Smooth muscle cell (in vitro differentiated cells): Measurements from ENCODE around the gene MCL1. TPM values are rescaled to one million over a fixed set of nuclear protein-coding genes. Genes with fewer than 3 reads are reported as not detected.
A peak's percentile ranks its signal among the peaks of the same experiment; 100 is the strongest.

Experiments
- DNase-seq: peaks from one replicate; lab custom pipeline; 2025; ENCODE audit not compliant: unreplicated experiment; lab: John Stamatoyannopoulos, UW
- H2AFZ ChIP-seq: fragments of 200-600 bp; sonication (generic); 2 replicates; pipeline ENCODE4 v1.6.0; 2016; ENCODE audit warnings: antibody characterized with exemption, low read depth, mild to moderate bottlenecking
- H3F3A ChIP-seq: fragments of 200-600 bp; sonication (generic); 2 replicates; pipeline ENCODE4 v1.6.0; 2017; ENCODE audit warnings: antibody characterized with exemption, low read depth
- H3K27ac ChIP-seq: fragments of 200-600 bp; sonication (generic); 2 replicates; pipeline ENCODE4 v1.5.1; 2016; ENCODE audit warnings: low read depth, mild to moderate bottlenecking
- H3K27me3 ChIP-seq: fragments of 200-600 bp; sonication (generic); 2 replicates; pipeline ENCODE4 v1.6.1; 2016; ENCODE audit warnings: low read depth, mild to moderate bottlenecking
- H3K36me3 ChIP-seq: fragments of 200-600 bp; sonication (generic); 2 replicates; pipeline ENCODE4 v1.5.1; 2016; ENCODE audit warnings: low read depth
- H3K4me1 ChIP-seq: fragments of 200-600 bp; sonication (generic); 2 replicates; pipeline ENCODE4 v1.5.1; 2016; ENCODE audit warnings: low read depth
- H3K4me2 ChIP-seq: fragments of 200-600 bp; sonication (generic); 2 replicates; pipeline ENCODE4 v1.6.0; 2016; ENCODE audit warnings: mild to moderate bottlenecking
- H3K4me3 ChIP-seq: fragments of 200-600 bp; sonication (generic); 2 replicates; pipeline ENCODE4 v1.5.1; 2016; ENCODE audit warnings: mild to moderate bottlenecking
- H3K79me2 ChIP-seq: fragments of 200-600 bp; sonication (generic); 2 replicates; pipeline ENCODE4 v1.6.0; 2016; ENCODE audit warnings: low read depth, mild to moderate bottlenecking
- H3K9ac ChIP-seq: fragments of 200-600 bp; sonication (generic); 2 replicates; pipeline ENCODE4 v1.6.0; 2016; ENCODE audit warnings: low read depth
- H3K9me3 ChIP-seq: fragments of 200-600 bp; sonication (generic); replicated peaks from 2 replicates; pipeline ENCODE4 v1.5.1; 2016; ENCODE audit warnings: low read depth
- H4K20me1 ChIP-seq: fragments of 200-600 bp; sonication (generic); 2 replicates; pipeline ENCODE4 v1.6.0; 2016; ENCODE audit warnings: low read depth
- CTCF ChIP-seq: fragments of 200-600 bp; sonication (generic); IDR thresholded peaks from 2 replicates; pipeline ENCODE4 v1.5.1; 2017; ENCODE audit warnings: borderline replicate concordance, mild to moderate bottlenecking, antibody characterized with exemption; ENCODE audit not compliant: insufficient read depth, poor library complexity, severe bottlenecking
- WGBS: methylation state at CpG from one replicate; pipeline ENCODE4 v1.1.7; 2016; ENCODE audit warnings: low lambda C conversion rate; 5-methylcytosine and 5-hydroxymethylcytosine counted together
- polyA plus RNA-seq: library from polyadenylated mRNA; unstranded; fragments of >200 nt; fragmentation: Nextera tagmentation; extraction: Ambion mirVana; gene quantifications from 2 replicates; pipeline ENCODE4 v1.2.1, GENCODE V29; 2016
- total RNA-seq: library from RNA; depleted of rRNA; stranded (reverse); fragments of >200 nt; gene quantifications from 2 replicates; pipeline ENCODE4 v1.2.3, GENCODE V29; 2014

MCL1 gene
- total and polyA plus RNA-seq, 2 experiments from 2014 or later = 224 to 519 TPM

DNA sequence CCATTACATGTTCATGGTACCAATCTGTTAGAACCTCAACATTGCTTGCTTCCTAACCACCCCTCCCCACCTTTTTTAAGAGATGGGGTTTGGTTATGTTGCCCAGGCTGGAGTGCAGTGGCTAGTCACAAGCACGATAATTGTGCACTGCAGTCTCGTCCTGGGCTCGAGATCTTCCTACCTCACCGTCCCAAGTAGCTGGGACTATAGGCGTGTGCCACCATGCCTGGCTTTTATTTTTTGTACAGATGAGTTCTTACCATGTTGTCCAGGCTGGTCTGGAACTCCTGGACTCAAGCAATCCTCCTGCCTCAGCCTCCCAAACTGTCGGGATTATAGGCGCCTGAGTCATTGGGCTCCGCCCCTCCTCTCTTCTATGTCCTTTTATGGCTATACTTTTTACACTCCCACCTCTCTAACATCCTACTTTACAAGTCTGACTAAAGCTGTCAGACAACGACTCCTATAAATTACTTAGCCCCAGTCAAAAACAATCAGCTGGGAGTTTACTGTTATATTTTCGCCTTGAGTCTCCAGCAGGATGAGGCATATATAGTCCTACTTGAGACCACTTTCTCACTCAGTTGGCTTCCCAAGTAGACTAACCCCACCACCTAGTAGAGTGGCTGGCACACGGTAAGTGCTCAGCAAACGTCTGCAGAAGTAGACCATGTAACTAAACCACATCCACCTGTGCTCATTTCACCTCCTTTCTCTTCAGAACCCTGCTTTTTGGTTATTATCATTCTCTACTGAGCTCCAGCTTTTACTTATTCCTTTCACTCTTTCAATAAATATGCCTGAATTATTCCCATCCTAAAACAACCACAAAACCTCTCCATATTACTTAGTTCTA is 36.2 kb upstream of the MCL1 start:
- peaks cover 11% of the 10 kb centered on the region for H4K20me1 ChIP-seq
- peaks cover 10% of the 10 kb centered on the region for H3K4me1 ChIP-seq
- WGBS = 91% methylated on average over 12 of the region's 12 CpGs
- H3K27me3 ChIP-seq = no peaks in the 10 kb centered on the region
- peaks cover 46% of the 10 kb centered on the region for H3F3A ChIP-seq
- no peak overlapping the region for H3K4me2 ChIP-seq
- DNase-seq = no peak
- H3K9me3 ChIP-seq = no peaks in the 10 kb centered on the region
- H3K4me3 ChIP-seq = no peak overlapping the region
- no peak overlapping the region for H3K9ac ChIP-seq
- TF ChIP-seq CTCF = no peak
- peaks cover 3% of the 10 kb centered on the region for H3K79me2 ChIP-seq
- H2AFZ ChIP-seq = no peak overlapping the region
- no peak overlapping the region for H3K27ac ChIP-seq
- no peaks in the 10 kb centered on the region for H3K36me3 ChIP-seq

GRCh38 chr1:150613061-150613920 is 33.9 kb upstream of the MCL1 start:
- DNase-seq = no peak

GRCh38 chr1:150612014-150612345 is 32.6 kb upstream of the MCL1 start:
- H2AFZ ChIP-seq = no peak overlapping the region

More at GRCh38 chr1:150613061-150613920, 33.9 kb upstream of the MCL1 start:
- peaks cover 9% of the 10 kb centered on the region for H3K79me2 ChIP-seq
- peak overlapping the region; percentile 96 for H3K27ac ChIP-seq
- H3K4me1 ChIP-seq = peaks cover 17% of the 10 kb centered on the region
- H3K9ac ChIP-seq = peak overlapping the region; percentile 73
- peaks cover 43% of the 10 kb centered on the region for H3F3A ChIP-seq
- H3K4me3 ChIP-seq = no peak overlapping the region
- WGBS = 48% methylated on average over 12 of the region's 12 CpGs
- no peaks in the 10 kb centered on the region for H3K36me3 ChIP-seq
- H2AFZ ChIP-seq = no peak overlapping the region
- no peaks in the 10 kb centered on the region for H4K20me1 ChIP-seq
- TF ChIP-seq CTCF = no peak
- no peaks in the 10 kb centered on the region for H3K9me3 ChIP-seq
- peak overlapping the region; percentile 79 for H3K4me2 ChIP-seq
- H3K27me3 ChIP-seq = no peaks in the 10 kb centered on the region

More at GRCh38 chr1:150612014-150612345, 32.6 kb upstream of the MCL1 start:
- no peak overlapping the region for H3K4me3 ChIP-seq
- H3K4me1 ChIP-seq = peaks cover 17% of the 10 kb centered on the region
- no peaks in the 10 kb centered on the region for H3K36me3 ChIP-seq
- H4K20me1 ChIP-seq = no peaks in the 10 kb centered on the region
- H3K4me2 ChIP-seq = peak overlapping the region; percentile 54
- no peak for TF ChIP-seq CTCF
- H3K9me3 ChIP-seq = no peaks in the 10 kb centered on the region
- peak overlapping the region; percentile 85 for H3K9ac ChIP-seq
- no peaks in the 10 kb centered on the region for H3K27me3 ChIP-seq
- peak overlapping the region; percentile 96 for H3K27ac ChIP-seq
- 92% methylated on average over 3 of the region's 3 CpGs for WGBS
- DNase-seq = no peak
- peaks cover 18% of the 10 kb centered on the region for H3K79me2 ChIP-seq
- peaks cover 43% of the 10 kb centered on the region for H3F3A ChIP-seq
